HG03571 (cell line): ENCODE data around the gene SEC22A.
"Not testable (repeated sequence)": the region's sequence is repeated elsewhere in the genome, so short reads cannot be mapped to it uniquely, and the experiment has no call there.

Source experiments
- ATAC-seq: cut with Tn5 transposase; IDR thresholded peaks from one replicate; pipeline ENCODE4 v1.9.1; 2021; ENCODE audit not compliant: unreplicated experiment

The SEC22A gene

DNA sequence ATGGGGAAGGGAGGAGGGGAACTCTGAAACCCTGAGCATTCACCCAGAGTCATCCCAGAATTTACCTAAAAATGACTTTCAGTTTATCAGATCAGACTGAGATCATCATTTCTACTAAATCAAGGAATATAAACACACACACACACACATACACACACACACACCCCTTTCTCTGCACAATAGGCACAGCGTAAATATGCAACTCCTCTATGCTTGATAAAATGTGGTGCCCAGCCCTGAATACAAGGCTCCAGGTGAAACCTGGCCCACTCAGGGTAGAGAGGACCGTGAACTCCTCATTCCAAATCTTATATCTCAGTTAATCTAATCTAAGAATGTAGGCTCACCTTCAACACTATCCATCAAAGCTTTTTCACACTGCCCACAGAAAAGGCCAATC is 31.8 kb upstream of the SEC22A start:
- ATAC-seq = no peak

DNA sequence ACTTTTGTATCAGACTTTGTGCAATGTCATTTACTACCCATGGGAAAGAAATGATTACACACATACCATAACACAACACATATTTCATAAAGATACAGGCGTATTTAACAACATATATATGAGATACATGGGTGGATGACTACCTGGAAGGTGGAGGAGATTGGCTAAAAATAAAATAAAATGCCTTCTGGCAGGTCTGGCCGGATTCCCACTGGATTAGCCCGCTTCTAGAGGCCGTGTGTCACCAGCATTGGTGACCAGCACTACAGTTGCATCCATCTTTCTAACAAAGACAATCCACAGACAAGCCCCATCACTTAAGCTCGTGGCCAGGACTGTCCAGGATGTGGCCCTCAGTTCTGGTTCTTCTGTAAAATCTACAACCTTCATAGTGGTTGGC is 21.0 kb upstream of the SEC22A start:
- ATAC-seq = no peak

DNA sequence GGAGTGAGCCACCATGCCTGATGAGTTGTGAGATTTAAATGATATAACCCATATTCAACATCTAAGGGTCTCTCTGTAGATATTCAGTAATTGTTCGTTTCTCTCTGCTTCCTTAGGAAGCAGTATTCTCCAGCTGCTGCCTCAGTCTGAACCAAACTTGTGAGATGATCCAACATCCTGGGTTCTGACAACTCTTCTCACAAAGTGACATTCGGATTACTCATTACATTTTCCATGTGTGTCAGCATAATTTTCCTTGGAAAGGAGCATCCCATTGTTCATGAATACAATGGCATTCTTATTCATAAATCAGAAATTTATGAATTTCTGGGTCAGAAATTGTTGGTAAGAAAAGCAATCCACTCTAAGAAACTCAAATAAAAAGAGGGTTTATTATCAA is 15.0 kb upstream of the SEC22A start:
- no peak for ATAC-seq

DNA sequence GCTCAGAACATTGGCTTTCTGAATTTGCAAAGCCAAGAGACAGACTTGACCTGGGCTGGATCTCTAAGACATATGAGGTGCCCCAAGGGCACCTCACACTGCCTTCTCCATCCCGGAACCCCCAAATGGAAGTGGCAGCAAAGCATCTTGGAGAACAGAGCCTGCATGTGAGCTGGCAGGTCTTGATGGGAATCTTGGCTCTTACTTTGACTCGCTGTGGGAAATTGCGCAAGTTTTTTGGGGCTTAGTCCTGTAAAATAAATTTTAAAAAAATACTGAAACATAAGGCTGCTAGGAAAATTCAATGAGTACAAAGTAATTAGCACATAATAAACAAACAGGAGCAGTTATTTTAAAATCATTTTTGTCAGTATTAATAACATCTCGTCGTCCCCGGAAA is 13.7 kb upstream of the SEC22A start:
- no peak for ATAC-seq

DNA sequence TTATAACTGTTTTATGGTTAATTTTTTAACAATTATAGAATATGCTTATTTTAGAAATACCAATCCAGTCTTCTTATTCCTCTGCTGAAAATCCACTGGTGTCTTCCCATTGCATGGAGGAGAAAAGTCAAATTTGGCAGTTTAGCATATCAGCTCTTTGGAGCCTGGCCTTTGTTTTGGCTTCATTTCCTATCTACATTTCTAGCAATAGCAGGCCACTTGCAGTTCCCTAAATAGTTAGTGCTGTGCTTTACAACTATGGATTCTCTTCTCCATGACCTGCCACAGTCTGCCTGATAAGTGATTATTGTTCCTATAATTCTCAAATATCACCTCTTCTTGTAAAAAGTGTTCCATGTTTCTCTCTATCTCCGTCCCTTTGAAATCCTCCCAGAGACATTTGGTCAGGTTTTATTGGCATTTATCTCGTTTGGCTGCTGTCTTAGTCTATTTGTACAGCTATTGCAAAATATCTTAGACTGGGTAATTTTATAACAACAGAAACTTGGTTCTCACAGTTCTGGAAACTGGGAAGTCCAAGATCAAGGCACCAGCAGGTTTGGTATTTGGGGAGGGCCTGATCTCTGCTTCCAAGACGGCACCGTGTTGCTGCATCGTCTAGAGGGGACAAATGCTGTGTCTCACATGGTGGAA is 8.2 kb upstream of the SEC22A start:
- ATAC-seq = no peak

DNA sequence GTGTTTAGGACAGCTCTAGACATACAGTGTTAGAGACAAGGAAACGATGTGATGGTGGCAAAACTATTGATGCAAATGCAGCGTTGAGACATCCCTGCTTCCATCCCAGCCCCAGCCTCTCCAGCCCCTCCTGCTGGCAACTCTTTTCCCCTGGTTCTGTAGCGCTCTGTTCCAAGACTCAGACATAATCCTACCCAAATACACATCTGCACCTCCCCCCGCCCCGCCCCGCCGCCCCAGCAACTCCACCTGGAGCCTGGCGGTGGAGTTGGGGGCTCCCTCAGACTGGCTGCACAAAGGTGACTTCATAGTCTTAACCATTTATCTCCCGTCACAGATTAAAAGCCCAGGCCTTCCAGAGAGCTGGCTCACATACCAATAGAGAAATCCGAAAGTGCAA is 7.2 kb upstream of the SEC22A start:
- ATAC-seq = no peak

DNA sequence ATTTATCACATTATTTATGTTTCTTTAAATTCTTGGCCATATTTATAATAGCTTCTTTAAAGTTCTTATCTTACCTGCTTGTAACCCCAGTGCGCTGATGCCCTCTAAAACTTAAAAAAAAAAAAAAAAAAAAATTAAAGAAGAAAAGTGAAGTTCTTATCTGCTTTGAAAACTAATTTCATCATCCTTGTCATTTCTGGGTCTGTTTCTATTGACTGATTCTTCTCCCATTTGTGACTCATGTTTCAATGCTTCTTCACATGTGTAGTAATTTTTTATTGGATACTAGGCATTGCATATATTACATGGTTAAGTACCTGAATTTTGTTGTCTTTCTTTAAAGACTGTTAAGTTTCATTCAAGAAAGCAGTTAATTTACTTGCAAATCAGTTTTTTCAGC is 3.4 kb upstream of the SEC22A start:
- ATAC-seq = no peak

DNA sequence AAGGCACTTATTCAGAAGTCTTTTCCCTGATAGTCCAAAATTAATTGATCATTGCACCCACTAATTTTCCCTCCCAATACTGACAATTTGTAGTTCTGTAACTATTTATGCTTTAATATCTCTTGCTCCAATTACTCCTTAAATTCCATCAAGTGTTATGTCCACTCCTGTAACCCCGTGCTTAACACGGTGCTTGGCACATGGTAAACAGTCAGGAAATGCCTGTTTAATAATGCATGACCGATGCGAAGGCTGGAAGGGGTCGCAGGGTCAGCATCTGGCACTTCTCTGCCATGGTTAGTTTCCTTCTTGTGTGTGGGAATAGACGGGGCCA is 553 bp upstream of the SEC22A start:
- ATAC-seq = no peak

DNA sequence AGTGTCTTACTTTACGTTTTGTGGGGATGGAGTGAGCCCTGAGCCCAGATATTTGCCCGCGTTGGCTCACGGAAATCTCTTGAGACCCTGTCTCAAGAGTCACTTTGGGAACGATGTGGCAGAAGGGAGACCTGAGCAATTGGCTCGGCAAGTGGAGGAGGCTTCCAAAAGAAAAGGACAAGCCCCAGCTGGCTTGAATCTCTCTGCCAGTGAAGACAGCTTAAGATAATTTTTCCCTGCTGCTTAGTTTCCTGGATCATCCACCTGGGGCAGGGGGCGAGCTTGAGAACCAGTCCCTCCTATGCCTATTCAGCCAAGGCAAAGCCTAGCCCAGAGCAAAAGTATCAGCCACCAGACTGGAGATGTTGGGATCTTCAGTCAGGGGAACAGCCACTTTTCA is 708 bp downstream of the SEC22A start:
- ATAC-seq = no peak

DNA sequence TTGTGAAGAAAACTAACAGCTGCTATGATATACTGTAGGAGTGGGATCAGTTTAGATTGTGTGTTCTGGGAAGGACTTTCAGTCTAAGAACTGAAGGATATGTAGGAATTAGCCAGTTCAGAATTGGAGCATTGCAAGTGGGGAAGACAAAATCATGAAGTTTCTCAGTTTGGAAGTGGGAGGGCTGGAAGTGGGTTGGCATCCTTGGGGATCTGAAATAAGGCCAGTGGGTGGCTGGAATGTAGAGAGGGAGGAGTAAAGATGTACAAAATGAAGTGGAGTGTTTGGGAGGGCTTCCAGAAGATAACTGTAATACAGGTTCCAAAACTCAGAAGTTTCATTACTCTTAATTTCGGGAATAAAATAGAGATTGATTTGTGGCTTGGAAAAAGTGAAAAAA is 17.2 kb downstream of the SEC22A start:
- ATAC-seq = no peak

DNA sequence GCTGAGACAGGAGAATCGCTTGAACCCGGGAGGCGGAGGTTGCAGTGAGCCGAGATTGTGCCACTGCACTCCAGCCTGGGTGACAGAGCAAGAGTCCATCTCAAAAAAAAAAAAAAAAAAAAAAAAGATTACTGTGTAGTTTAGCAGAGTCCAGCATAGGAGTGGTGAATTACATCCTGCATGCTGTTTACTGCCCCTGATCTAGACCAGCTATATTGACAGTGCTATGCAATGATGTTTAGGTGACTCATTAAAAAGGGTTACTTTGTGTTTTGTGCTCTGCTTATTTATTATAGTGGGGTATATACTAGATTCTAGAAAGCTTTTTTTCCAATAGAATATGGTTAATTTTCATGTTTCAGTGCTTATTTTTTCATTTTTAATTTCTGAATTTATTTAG is 19.6 kb downstream of the SEC22A start:
- not testable (repeated sequence) for ATAC-seq

DNA sequence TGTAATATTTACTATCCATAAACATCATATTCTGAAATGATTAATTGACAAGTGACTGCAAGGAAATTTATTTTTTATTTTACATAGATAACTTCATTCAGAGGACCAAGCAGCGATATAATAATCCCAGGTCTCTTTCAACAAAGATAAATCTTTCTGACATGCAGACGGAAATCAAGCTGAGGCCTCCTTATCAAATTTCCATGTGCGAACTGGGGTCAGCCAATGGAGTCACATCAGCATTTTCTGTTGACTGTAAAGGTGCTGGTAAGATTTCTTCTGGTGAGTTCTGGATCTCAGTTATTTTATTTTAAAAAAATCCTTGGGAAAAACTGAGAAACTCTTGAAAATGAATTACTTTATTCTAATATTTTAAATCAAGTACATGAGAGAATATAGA is 23.3 kb downstream of the SEC22A start:
- ATAC-seq = no peak

DNA sequence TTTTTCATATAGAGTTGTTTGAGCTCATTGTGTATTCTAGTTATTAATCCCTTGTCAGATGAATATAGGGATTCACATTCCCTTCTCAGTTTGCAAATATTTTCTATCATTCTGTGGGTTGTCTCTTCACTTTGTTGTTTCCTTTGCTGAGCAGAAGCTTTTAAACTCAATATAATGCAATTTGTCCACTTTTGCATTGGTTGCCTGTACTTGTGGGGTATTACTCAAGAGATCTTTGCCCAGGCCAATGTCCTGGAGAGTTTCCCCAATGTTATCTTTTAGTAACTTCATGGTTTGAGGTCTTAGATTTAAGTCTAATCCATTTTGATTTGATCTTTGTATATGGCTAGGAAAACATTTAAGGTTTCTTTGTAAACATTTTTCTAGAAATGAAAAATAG is 24.8 kb downstream of the SEC22A start:
- ATAC-seq = no peak

DNA sequence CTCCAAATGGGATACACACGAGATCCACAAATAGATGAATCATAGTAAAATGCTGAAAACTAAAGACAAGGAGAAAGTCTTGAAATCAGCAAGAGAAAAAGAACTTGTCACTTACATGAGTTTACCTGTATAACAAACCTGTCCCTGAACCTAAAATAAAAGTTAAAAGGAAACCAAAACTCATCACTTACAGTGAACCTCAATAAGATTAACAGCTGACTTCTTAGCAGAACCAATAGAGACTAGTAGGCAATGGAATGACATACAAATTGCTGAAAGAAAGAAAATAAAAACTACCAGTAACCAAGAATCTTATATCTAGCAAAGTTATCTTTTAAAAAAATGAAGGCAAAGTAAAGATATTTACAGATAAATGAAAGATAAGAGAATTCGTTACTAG is 27.4 kb downstream of the SEC22A start:
- no peak for ATAC-seq

DNA sequence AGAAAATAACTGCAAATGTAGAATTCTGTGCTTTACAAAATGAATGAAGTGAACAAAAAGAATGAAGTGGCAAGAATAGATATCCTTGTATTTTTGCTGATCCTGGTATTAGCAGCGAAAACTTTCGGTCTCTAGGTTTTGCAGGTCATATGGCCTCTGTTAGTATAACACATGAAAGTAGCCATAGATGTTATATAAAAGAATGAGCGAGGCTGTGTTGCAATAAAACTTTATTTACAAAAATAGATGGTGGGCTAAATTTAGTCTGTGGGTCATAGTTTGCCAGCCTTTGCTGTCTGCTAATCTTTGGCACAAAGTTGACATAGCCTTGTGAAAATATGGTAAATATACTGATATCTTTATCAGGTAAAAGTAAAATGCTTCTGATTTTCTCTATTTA is 35.2 kb downstream of the SEC22A start:
- ATAC-seq = no peak

DNA sequence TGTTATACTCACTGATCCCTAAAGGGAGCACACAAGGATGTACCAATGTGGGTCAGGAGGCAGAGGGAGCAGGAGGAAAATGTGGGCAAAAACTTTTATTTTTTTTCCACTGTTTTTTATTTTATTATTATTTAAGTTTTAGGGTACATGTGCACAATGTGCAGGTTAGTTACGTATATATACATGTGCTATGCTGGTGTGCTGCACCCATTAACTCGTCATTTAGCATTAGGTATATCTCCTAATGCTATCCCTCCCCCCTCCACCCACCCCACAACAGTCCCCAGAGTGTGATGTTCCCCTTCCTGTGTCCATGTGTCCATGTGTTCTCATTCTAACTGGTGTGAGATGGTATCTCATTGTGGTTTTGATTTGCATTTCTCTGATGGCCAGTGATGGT is 37.4 kb downstream of the SEC22A start:
- ATAC-seq = not testable (repeated sequence)

DNA sequence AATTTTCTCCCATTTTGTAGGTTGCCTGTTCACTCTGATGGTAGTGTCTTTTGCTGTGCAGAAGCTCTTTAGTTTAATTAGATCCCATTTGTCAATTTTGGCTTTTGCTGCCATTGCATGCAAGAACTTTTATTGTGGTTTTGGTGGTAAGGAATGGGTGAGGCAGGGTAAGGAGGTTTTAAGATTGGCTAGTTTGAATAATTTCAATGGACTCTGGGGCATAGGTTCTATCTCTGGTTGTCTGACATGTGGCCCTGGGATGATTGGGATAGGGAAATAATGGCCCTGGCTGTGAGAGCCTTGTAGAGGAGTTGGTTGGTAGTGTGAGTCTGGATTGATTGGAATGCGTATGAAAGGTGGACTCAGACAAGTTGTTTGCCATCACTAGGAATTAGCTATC is 38.0 kb downstream of the SEC22A start:
- no peak for ATAC-seq

DNA sequence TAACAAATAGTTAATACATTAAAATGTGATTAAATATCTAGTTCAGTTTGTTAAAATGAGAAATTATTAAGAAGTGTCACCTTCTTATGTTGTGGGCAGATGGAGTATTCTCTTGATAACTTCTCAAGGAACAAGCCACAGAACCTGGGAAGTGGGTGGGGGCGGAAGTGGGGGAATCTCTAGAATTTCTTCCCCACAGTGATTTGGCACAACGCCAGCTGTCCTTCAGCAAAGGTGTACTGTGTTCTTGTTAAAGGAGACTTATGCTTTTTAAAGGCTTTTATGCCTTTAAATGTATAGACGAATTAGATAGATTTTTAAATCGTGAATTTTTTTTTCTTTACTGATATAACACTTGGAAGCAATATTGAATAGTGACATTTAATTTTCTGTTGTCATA is 42.4 kb downstream of the SEC22A start:
- ATAC-seq = no peak

DNA sequence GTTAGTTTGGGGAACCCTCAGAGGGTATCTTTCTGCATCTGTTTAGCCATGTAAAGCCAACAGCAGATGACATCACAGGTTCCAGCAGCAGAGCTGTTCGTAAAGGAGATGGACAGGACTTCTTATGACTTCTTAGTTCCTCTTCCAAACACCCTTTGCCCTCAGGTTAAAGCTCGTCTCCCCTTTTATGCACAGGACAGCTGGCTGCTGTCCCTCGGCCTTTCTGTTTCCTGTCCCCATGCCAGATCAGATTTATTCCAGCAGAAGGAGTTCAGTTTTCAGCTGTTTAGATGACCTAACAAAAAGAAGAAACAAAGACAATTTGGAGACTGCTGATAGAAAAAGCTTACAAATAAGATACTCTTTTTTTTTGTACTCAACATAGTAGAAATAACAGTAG is 45.1 kb downstream of the SEC22A start:
- ATAC-seq = no peak

DNA sequence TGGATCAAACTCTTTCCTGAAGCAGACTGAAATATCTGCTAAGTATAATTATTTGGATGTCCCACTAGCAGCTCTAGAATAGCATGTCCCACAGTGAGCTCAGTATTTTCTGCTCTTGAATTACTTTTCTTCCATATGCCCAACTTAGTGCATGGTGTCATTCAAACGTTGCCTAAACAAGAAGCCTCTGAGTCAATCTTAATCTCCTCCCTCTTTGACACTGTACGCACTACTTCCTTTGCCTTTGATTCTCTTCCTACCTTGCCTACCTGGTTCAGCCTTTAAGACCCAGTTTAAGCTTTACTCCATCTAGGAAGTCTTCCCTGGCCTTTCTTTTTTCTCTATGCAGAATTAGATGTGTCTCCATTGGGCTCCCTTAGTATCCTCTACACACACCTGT is 54.5 kb downstream of the SEC22A start:
- no peak for ATAC-seq

DNA sequence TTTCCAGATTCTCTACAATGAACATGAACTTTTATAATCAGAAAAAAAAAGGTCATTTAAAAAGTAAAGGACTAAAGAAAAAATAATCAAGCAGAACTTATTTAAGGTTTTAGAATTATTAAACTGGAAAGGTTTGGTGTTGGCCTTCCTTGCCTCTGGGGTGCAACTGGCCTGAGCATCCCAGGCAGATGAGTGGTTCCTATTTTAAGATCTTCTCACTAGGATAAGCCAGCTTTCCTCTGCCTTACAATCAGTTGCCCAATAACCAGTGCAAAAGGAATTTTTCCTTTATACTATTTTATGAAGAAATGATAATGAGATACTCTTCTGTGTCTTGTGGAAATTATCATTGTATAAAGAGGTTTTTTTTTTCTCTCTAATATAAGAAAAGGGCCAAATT is 56.6 kb downstream of the SEC22A start:
- ATAC-seq = no peak

DNA sequence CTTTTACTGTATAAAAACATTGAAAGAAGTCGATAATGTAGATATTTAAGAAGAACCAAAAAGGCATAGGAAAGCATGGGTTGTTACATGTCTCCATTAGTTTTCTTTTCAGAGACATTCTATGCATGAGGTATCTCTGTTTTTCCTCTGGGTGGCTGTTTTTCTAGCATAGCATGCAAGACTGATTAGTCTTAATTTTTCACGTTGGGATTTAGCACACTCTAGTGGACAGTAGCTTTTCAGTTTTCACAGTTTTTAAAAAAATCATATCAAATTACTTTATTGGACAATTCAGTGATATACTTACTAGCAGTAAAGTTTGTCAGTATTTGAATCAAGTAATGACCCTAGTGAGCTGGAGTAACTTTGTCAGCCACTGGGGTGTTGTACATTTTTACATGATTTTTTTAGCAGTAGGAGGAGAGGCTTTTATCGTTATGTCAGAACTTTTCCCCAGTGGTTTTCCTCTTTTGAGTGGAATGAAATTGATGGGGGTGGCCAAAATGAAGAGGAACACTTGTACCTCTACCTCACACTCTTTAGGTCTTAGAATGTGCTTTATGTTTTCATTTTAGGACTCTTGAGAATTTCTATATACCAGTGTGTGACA is 57.2 kb downstream of the SEC22A start:
- ATAC-seq = no peak

DNA sequence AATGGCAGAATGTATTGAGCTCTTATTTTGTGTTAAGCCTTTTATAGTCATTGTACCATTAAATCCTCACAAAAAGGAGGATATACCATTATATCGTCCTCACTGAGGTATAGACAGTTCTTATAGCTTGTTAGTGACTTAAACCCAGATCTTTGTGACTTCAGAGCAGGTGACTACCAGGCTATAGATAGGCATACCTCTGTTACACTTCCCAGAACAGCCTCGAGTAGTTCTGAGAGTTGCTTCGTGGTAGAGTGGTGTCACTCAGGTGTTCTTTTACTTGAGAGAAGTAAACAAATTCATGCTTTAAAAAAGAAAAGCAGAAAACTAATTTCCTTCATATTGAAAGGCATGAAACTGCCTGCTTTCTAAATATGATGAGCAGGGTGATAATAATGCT is 59.9 kb downstream of the SEC22A start:
- no peak for ATAC-seq
